Large intestine (tissue), 12 donors: ENCODE results near the gene RP2. TPM values are rescaled to one million over a fixed set of nuclear protein-coding genes. Genes with fewer than 3 reads are reported as not detected.

Source experiments
- DNase-seq, 2 donors: peaks; one replicate each; pipeline versions ENCODE4 v3.0.0 to v3.0.0-alpha.2; 2013
- H3K27ac ChIP-seq: one replicate; pipeline ENCODE4 v1.5.1; 2013; ENCODE audit warnings: low read length
- H3K27me3 ChIP-seq: 2 replicates; pipeline ENCODE4 v1.6.1; 2013; ENCODE audit warnings: low read length; ENCODE audit not compliant: control insufficient read depth, insufficient read depth
- H3K36me3 ChIP-seq: 2 replicates; pipeline ENCODE4 v1.6.1; 2013; ENCODE audit warnings: low read length; ENCODE audit not compliant: control insufficient read depth, insufficient read depth
- H3K4me1 ChIP-seq: one replicate; pipeline ENCODE4 v1.6.1; 2013; ENCODE audit warnings: low read length; ENCODE audit not compliant: control insufficient read depth, insufficient read depth
- H3K4me3 ChIP-seq: one replicate; pipeline ENCODE4 v1.5.1; 2013; ENCODE audit warnings: low read length
- H3K9me3 ChIP-seq: one replicate; pipeline ENCODE4 v1.6.1; 2013; ENCODE audit warnings: mild to moderate bottlenecking, low read depth, low read length, moderate library complexity; ENCODE audit not compliant: control insufficient read depth
- WGBS: methylation state at CpG from one replicate; pipeline ENCODE4 v1.1.5; 2013; ENCODE audit warnings: low lambda C conversion rate; ENCODE audit not compliant: insufficient coverage; 5-methylcytosine and 5-hydroxymethylcytosine counted together
- long read RNA-seq, 11 donors: transcript quantifications; one replicate each; lab custom pipeline, GENCODE V29; 2026
- polyA plus RNA-seq: library from polyadenylated mRNA; unstranded; fragments of 120-200 nt; gene quantifications from one replicate; pipeline ENCODE4 v1.2.1, GENCODE V29; 2013

Gene RP2
- 12.3 TPM for polyA plus RNA-seq
- long read RNA-seq, donor 1, partial matches to known transcripts = 0 of 3 reads
- long read RNA-seq, donor 1, other reads (novel, unspliced or antisense) = 0 of 3 reads
- long read RNA-seq, donor 2, transcript RP2-201 (5 exons, 3,803 nt) = major isoform, 5 of 10 reads
- long read RNA-seq, donor 2, partial matches to known transcripts = 5 of 10 reads
- long read RNA-seq, donor 2, other reads (novel, unspliced or antisense) = 0 of 10 reads
- long read RNA-seq, donor 3, transcript RP2-201 (5 exons, 3,803 nt) = major isoform, 7 of 7 reads
- long read RNA-seq, donor 3, partial matches to known transcripts = 0 of 7 reads
- long read RNA-seq, donor 3, other reads (novel, unspliced or antisense) = 0 of 7 reads
- long read RNA-seq, donor 4 = 0 reads
- long read RNA-seq, donor 5, transcript RP2-201 (5 exons, 3,803 nt) = major isoform, 5 of 10 reads
- long read RNA-seq, donor 5, partial matches to known transcripts = 5 of 10 reads
- long read RNA-seq, donor 5, other reads (novel, unspliced or antisense) = 0 of 10 reads
- long read RNA-seq, donor 6, partial matches to known transcripts = 0 of 2 reads
- long read RNA-seq, donor 6, other reads (novel, unspliced or antisense) = 0 of 2 reads
- long read RNA-seq, donor 7, partial matches to known transcripts = 0 of 2 reads
- long read RNA-seq, donor 7, other reads (novel, unspliced or antisense) = 0 of 2 reads
- long read RNA-seq, donor 8, partial matches to known transcripts = 0 of 3 reads
- long read RNA-seq, donor 8, other reads (novel, unspliced or antisense) = 0 of 3 reads
- long read RNA-seq, donor 9, transcript RP2-201 (5 exons, 3,803 nt) = major isoform, 5 of 5 reads
- long read RNA-seq, donor 9, partial matches to known transcripts = 0 of 5 reads
- long read RNA-seq, donor 9, other reads (novel, unspliced or antisense) = 0 of 5 reads
- long read RNA-seq, donor 10, transcript RP2-201 (5 exons, 3,803 nt) = major isoform, 5 of 5 reads
- long read RNA-seq, donor 10, partial matches to known transcripts = 0 of 5 reads
- long read RNA-seq, donor 10, other reads (novel, unspliced or antisense) = 0 of 5 reads
- long read RNA-seq, donor 11, partial matches to known transcripts = 0 of 4 reads
- long read RNA-seq, donor 11, other reads (novel, unspliced or antisense) = 0 of 4 reads

DNA sequence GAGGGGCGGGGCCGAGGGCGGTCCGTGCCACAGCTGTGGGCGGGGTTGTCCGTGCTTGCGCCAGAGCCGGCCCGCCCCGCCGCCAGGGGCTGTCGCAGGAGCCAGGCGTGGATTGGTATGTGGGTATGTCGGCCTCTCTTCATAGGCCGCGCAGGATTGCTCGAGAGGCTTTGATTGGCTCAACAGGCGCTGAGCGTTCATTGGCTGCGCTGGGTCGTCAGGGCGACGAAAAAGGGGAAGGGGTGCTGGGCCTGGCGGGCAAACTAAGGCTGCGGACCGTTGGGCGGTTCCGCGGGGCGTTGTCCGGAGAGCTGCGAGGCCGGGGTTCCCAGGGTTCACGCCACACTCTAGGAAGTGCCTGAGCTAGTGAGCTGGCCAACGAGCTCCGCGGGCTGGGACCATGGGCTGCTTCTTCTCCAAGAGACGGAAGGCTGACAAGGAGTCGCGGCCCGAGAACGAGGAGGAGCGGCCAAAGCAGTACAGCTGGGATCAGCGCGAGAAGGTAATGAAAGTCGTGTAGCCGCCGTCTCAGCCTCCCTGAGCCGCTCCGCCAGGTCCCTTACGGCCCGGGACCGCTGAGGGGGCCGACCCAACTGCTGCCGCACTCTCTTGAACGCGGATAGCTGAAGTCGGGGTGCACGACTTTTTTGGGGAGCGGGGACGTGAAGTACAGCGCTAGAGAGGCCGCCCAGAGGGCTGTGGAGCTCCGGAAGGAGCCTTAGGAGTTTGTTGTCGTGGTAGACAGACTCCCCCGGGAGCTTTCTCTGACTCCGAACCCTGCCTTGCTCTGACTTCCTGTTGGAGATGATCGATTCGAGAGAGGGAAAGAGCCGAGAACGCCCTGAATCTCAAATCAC, at the start of gene RP2:
Gene RP2 (plus strand): TSS at position 343 of the 857 bp plus-strand sequence. CDS start 58 bp downstream, at position 401.
- Histone ChIP-seq H3K27me3 (no peaks in the 10 kb centered on the region), H3K4me1 (peaks cover 4% of the 10 kb centered on the region), H3K9me3 (no peaks in the 10 kb centered on the region), H3K4me3 (peak within 1 kb of the TSS; percentile 77), H3K36me3 (no peaks in the 10 kb centered on the region), H3K27ac (peak within 1 kb of the TSS; percentile 98)
- no CpG with 5 or more reads among the region's 71 CpGs for WGBS
- peak; percentile 93 to 94 for DNase-seq

DNA sequence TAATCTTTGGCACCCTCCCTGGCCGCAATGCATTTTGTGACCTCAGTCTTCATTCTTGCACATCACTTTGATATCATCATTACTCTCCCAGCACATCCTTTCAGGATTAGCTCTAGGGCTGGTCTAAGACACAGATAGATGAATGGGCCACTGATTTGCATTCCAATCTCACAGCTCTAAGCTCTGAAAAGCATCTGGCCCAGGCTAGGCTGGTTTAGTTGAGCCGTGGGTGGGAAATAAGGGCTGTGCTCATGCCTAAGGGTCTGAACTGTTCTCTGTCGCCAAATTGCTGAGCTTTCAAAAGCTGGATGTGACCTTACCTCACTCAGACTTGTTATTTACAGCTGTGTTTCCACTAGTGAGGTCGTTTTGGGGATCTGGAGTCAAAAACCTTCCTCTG, 47.9 kb upstream of the RP2 start:
- no CpG with 5 or more reads among the region's 4 CpGs for WGBS
- Histone ChIP-seq H3K9me3 (no peaks in the 10 kb centered on the region), H3K4me3 (no peak overlapping the region), H3K27ac (no peak overlapping the region), H3K4me1 (peaks cover 13% of the 10 kb centered on the region), H3K27me3 (no peaks in the 10 kb centered on the region), H3K36me3 (no peaks in the 10 kb centered on the region)
- no peak for DNase-seq

DNA sequence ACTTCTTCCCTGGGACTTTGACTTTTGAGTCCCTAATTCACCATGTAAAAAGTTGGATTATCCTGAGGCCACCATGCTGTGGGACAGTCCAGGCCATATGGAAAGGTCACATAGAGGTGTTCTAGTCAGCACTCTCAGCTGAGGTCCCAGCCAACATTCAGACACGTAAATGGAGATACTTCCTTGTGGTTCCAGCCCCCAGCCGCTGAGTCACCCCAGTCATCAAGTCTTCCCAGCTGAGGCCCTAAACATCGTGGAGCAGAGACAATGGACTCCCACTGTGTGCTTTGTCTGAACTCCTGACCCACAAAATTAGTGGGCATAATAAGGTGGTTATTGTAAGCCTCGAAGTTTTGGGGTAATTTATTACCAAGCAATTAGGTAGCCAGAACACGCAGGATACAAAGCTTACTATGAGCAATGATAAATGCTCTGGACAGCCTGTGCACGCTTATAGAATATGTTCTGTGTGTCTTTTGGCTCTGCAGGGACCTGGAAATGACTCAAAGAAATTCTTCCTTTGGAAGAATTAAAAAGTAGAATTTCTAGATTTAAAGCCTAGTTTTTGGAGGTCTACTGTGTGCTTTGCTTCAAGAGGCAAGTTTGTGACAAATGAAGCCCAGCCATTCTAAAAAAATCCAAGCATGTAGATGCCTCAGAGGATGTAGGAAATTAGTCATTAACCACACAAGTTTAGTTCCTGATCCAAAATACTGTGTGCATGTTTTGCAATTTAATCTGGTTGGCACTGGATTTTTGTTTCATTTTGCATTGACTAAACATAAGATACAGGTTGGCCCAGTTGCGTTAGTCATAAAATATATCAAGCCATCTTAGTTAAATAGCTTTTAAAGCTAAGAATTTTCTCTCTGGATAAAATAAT, 44.7 kb upstream of the RP2 start:
- Histone ChIP-seq H3K4me1 (peaks cover 13% of the 10 kb centered on the region), H3K27me3 (no peaks in the 10 kb centered on the region), H3K9me3 (no peaks in the 10 kb centered on the region), H3K36me3 (no peaks in the 10 kb centered on the region), H3K4me3 (no peak overlapping the region), H3K27ac (no peak overlapping the region)
- whole genome bisulfite sequencing = no CpG with 5 or more reads among the region's 7 CpGs
- DNase-seq = peak; percentile 41 to 77

DNA sequence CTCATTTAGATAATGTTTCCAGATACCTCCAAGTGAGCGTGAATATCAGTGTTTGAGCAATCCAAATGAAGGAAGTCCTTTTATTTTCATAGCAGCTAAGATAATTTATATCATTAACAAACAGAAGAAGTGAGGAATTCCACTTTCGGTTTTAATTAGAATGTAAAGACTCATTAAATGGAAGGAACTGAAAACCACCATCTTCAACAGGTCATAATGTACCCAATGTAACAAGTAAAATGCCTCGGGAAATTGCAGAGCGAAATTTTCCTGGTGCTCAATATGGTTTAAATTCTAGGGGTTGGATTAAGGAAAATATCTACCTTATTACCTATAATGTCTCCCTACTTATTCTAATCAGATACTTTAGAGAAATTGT, 44.0 kb upstream of the RP2 start:
- DNase-seq = no peak
- Histone ChIP-seq H3K9me3 (no peaks in the 10 kb centered on the region), H3K4me1 (peaks cover 13% of the 10 kb centered on the region), H3K27me3 (no peaks in the 10 kb centered on the region), H3K36me3 (no peaks in the 10 kb centered on the region), H3K4me3 (no peak overlapping the region), H3K27ac (peak overlapping the region; percentile 51)
- 82% methylated on average over 2 of the region's 4 CpGs for WGBS

DNA sequence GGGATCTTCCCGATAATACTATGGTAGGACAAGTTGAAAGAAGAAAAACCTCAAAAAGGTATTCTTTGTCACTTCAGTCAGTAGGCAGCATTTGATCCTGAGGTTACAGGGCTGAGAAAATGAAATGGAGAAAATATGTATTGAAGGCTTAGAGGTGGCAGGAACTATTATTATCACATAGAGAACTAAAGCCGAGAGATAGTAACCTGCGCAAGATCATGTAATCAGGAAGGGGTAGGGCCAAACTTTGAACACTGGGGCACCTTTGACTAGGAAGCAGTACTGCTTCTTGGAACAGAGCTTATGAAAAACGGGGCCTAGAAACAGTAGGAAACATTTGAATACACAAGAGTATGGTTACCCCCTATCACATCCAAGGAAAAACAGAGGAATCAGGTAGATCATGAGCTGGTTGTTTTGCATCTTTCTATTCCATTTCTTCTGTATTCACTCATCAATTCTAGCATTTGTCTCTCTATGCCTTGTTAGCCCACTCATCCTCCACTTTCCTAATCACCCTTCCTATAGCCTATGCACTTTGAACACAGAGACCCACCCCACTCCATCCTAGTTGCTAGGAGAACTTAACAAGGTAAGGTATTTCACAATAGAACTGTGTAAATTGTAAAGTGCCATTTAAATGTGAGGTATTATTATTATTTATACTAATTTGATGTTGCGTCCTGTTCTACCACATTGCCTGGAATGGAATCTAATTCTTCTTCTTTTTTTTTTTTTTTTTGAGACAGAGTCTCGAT, 43.3 kb upstream of the RP2 start:
- Histone ChIP-seq H3K36me3 (no peaks in the 10 kb centered on the region), H3K4me1 (peaks cover 13% of the 10 kb centered on the region), H3K27me3 (no peaks in the 10 kb centered on the region), H3K9me3 (no peaks in the 10 kb centered on the region), H3K27ac (peak overlapping the region; percentile 51), H3K4me3 (no peak overlapping the region)
- DNase-seq = peak; percentile 29 to 74
- WGBS = no CpG with 5 or more reads among the region's 6 CpGs

DNA sequence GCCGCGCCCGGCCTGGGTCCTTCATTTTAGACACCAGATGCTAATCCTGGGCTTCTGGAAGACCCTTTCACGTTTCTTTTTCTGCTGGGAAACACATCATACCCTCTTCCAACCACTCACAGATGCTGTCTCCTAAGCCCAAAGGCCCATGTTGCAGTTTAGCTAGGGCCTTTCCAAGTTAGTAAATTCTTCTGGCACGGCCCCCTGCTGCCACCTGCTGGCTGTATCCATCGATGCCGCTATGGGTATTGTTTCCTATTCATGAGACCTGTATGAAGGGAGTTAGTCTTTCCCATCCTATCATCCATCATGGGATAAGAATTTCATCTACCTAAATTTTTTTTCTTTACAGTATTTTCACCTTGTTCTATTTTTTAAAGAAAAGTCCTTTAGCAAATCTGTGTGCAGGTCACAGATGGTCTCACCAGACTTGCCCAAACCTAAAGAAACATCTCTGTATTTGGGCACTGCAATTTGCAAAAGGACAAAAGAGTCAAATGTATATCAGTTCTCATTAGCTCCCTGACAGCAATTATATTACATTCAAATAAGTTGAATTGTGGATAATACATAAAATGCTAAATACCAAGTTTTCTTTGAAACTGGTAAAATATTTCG, 40.2 kb upstream of the RP2 start:
- H3K9me3 ChIP-seq = no peaks in the 10 kb centered on the region
- H3K4me1 ChIP-seq = peaks cover 12% of the 10 kb centered on the region
- no peak overlapping the region for H3K27ac ChIP-seq
- no peak overlapping the region for H3K4me3 ChIP-seq
- no peaks in the 10 kb centered on the region for H3K27me3 ChIP-seq
- WGBS = no CpG with 5 or more reads among the region's 8 CpGs
- peak; percentile 47 to 53 for DNase-seq
- no peaks in the 10 kb centered on the region for H3K36me3 ChIP-seq

DNA sequence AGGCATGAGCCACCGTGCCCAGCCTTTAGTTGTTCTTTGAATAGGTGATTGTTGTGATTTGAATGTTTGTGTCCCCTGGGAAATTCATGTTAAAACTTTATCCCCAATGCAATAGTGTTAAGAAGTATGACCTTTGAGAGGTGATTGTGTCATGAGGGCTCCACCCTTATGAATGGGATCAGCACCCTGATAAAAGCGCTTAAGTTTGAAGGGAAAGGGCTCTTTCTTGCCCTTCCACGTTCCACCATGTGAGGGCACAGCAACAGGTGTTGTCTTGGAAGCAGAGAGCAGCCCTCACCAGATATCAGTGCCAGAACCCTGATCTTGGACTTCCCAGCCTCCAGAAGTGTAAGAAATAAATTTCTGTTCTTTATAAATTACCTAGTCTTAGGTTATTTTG, 33.7 kb upstream of the RP2 start:
- H3K36me3 ChIP-seq = no peaks in the 10 kb centered on the region
- WGBS = no CpG with 5 or more reads among the region's 3 CpGs

DNA sequence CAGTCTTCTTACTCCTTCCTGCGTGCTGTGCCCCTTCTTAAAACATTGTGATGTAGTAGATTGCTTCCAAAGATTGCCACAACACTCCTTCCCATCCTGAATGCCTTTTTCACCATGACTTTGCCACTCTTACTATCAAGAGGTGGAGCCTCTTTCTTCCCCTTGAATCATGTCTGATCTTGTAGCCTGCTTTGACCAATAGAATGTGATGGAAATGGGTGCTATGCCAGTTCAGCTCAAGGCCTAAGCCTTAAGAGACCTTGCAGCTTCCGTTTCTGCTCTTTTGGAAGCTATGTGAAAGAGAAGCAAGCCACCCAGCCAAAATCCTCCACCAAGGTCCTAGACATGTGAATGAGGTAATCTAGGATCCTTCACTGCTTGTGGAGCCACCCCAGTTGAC, 31.6 kb upstream of the RP2 start:
- Histone ChIP-seq H3K27ac (no peak overlapping the region), H3K36me3 (no peaks in the 10 kb centered on the region), H3K4me1 (no peaks in the 10 kb centered on the region), H3K9me3 (no peaks in the 10 kb centered on the region), H3K4me3 (no peak overlapping the region), H3K27me3 (no peaks in the 10 kb centered on the region)
- WGBS = no CpG with 5 or more reads among the region's 2 CpGs
- no peak for DNase-seq

More for the DNA sequence above, 33.7 kb upstream of the RP2 start:
- DNase-seq = no peak
- H3K27me3 ChIP-seq = no peaks in the 10 kb centered on the region
- no peak overlapping the region for H3K4me3 ChIP-seq
- no peak overlapping the region for H3K27ac ChIP-seq
- H3K4me1 ChIP-seq = no peaks in the 10 kb centered on the region
- H3K9me3 ChIP-seq = no peaks in the 10 kb centered on the region
